CD14-positive monocyte (primary cell): ENCODE data around the gene TRIM69. TPM values are rescaled to one million over a fixed set of nuclear protein-coding genes. Genes with fewer than 3 reads are reported as not detected.

Experiments used
- DNase-seq, 3 donors: peaks; one replicate each; pipeline ENCODE4 v3.0.0-alpha.2; 2011 to 2022
- H2AFZ ChIP-seq: 2 replicates; pipeline ENCODE4 v1.6.0; 2012; ENCODE audit warnings: mild to moderate bottlenecking, low read depth, low read length, inconsistent platforms; ENCODE audit not compliant: insufficient read depth, poor library complexity, severe bottlenecking
- H3K27ac ChIP-seq, 2 donors: 1 replicate in 1 of 2; 2 replicates in 1 of 2; pipeline ENCODE4 v1.5.1; 2012 to 2013; ENCODE audit warnings: low read length in 2 of 2, control low read depth in 1 of 2, inconsistent platforms in 1 of 2, low read depth in 1 of 2, mild to moderate bottlenecking in 1 of 2
- H3K27me3 ChIP-seq, 2 donors: one replicate each; pipeline versions ENCODE4 v1.6.0 to v1.6.1; 2011 to 2013; ENCODE audit warnings: low read length in 2 of 2; ENCODE audit not compliant: control insufficient read depth in 2 of 2, insufficient read depth in 2 of 2
- H3K36me3 ChIP-seq, 2 donors: replicated peaks in 1 of 2; 1 replicate in 1 of 2; 2 replicates in 1 of 2; pipeline versions ENCODE4 v1.5.1 to v1.6.1; 2012 to 2013; ENCODE audit warnings: low read length in 2 of 2, control low read depth in 1 of 2, inconsistent platforms in 1 of 2, mild to moderate bottlenecking in 1 of 2; ENCODE audit not compliant: insufficient read depth in 2 of 2, control insufficient read depth in 1 of 2
- H3K4me1 ChIP-seq, 2 donors: 1 replicate in 1 of 2; 2 replicates in 1 of 2; pipeline versions ENCODE4 v1.5.1 to v1.6.1; 2012 to 2013; ENCODE audit warnings: low read length in 2 of 2, control low read depth in 1 of 2, inconsistent platforms in 1 of 2, mild to moderate bottlenecking in 1 of 2, moderate library complexity in 1 of 2; ENCODE audit not compliant: insufficient read depth in 2 of 2, control insufficient read depth in 1 of 2
- H3K4me2 ChIP-seq: replicated peaks from 2 replicates; pipeline ENCODE3; 2012; ENCODE audit warnings: low read length, moderate library complexity, mild to moderate bottlenecking; ENCODE audit not compliant: poor library complexity, severe bottlenecking; ENCODE audit errors: extremely low read depth
- H3K4me3 ChIP-seq, 3 experiments: fragments of 200-600 bp in 1 of 3; sonication (generic) in 1 of 3; replicated peaks in 1 of 3; 1 replicate in 2 of 3; 2 replicates in 1 of 3; pipeline ENCODE4 v1.5.1; 2011 to 2013; ENCODE audit warnings: low read length in 3 of 3, mild to moderate bottlenecking in 3 of 3, control low read depth in 2 of 3, low read depth in 2 of 3, inconsistent platforms in 1 of 3, moderate library complexity in 1 of 3
- H3K79me2 ChIP-seq: 2 replicates; pipeline ENCODE4 v1.6.0; 2012; ENCODE audit warnings: mild to moderate bottlenecking, control low read depth, inconsistent platforms, low read length, moderate library complexity; ENCODE audit not compliant: insufficient read depth
- H3K9ac ChIP-seq: 2 replicates; pipeline ENCODE4 v1.6.0; 2017; ENCODE audit warnings: low read length, mild to moderate bottlenecking; ENCODE audit not compliant: insufficient read depth, poor library complexity, severe bottlenecking
- H3K9me3 ChIP-seq, 2 donors: replicated peaks in 1 of 2; 1 replicate in 1 of 2; 2 replicates in 1 of 2; pipeline versions ENCODE4 v1.5.1 to v1.6.1; 2012 to 2013; ENCODE audit warnings: low read length in 2 of 2, control low read depth in 1 of 2; ENCODE audit not compliant: control insufficient read depth in 1 of 2, insufficient read depth in 1 of 2
- H4K20me1 ChIP-seq: 2 replicates; pipeline ENCODE4 v1.6.0; 2012; ENCODE audit warnings: mild to moderate bottlenecking, low read length, control low read depth, moderate library complexity; ENCODE audit not compliant: insufficient read depth
- H3K27ac Mint-ChIP-seq, 7 donors: one replicate each; pipeline ENCODE4 v1.8.0; 2020; ENCODE audit warnings: mild to moderate bottlenecking in 7 of 7, mixed read lengths in 7 of 7, moderate library complexity in 6 of 7, inconsistent platforms in 2 of 7
- H3K27me3 Mint-ChIP-seq, 3 donors: one replicate each; pipeline ENCODE4 v1.8.0; 2021 to 2022; ENCODE audit warnings: low read depth in 3 of 3, mild to moderate bottlenecking in 3 of 3, mixed read lengths in 3 of 3, moderate library complexity in 3 of 3, inconsistent platforms in 1 of 3
- H3K36me3 Mint-ChIP-seq, 2 donors: one replicate each; pipeline ENCODE4 v1.8.0; 2020; ENCODE audit warnings: mixed read lengths in 2 of 2, inconsistent platforms in 1 of 2, mild to moderate bottlenecking in 1 of 2
- H3K4me1 Mint-ChIP-seq: one replicate; pipeline ENCODE4 v1.8.0; 2020; ENCODE audit warnings: mild to moderate bottlenecking, mixed read lengths
- H3K4me3 Mint-ChIP-seq, 2 donors: one replicate each; pipeline ENCODE4 v1.8.0; 2020; ENCODE audit warnings: mild to moderate bottlenecking in 2 of 2, mixed read lengths in 2 of 2, moderate library complexity in 1 of 2
- H3K9me3 Mint-ChIP-seq, 7 donors: one replicate each; pipeline ENCODE4 v1.8.0; 2020 to 2022; ENCODE audit warnings: mixed read lengths in 7 of 7, mild to moderate bottlenecking in 6 of 7, moderate library complexity in 6 of 7, inconsistent platforms in 2 of 7
- WGBS: methylation state at CpG from one replicate; pipeline ENCODE4 v1.1.5; 2013; ENCODE audit warnings: missing lambda C conversion rate; ENCODE audit not compliant: insufficient coverage; 5-methylcytosine and 5-hydroxymethylcytosine counted together
- intact Hi-C, 2 donors: fragments of 100-400 bp; cut with micrococcal nuclease; formaldehyde crosslinking; loops; one replicate each; pipeline versions ENCODE4 v1.15.0 to v1.15.1; 2023
- polyA plus RNA-seq, 3 donors: library from polyadenylated mRNA; depleted of rRNA in 1 of 3; unstranded in 2 of 3; stranded (reverse) in 1 of 3; fragments of 300-500 nt in 2 of 3; fragments of >200 nt in 1 of 3; fragmentation: Illumina TruSeq in 2 of 3; gene quantifications; 1 replicate in 2 of 3; 2 replicates in 1 of 3; pipeline ENCODE4 v1.2.3, GENCODE V29; 2012 to 2021
- small RNA-seq: library from RNA; depleted of rRNA; stranded (forward); fragments of <200 nt; gene quantifications from one replicate; pipeline ENCODE3, GENCODE V24; 2012; ENCODE audit warnings: low read depth; ENCODE audit not compliant: insufficient read length
- TF ChIP-seq, protein P1 (sequence below): fragments of 200-600 bp; IDR thresholded peaks from one replicate; pipeline ENCODE4 v1.8.0; 2022; ENCODE audit warnings: antibody characterized with exemption, mild to moderate bottlenecking

TRIM69 gene
- polyA plus RNA-seq, 3 donors: 9.4 to 18.2 (median 15.8) TPM

DNA sequence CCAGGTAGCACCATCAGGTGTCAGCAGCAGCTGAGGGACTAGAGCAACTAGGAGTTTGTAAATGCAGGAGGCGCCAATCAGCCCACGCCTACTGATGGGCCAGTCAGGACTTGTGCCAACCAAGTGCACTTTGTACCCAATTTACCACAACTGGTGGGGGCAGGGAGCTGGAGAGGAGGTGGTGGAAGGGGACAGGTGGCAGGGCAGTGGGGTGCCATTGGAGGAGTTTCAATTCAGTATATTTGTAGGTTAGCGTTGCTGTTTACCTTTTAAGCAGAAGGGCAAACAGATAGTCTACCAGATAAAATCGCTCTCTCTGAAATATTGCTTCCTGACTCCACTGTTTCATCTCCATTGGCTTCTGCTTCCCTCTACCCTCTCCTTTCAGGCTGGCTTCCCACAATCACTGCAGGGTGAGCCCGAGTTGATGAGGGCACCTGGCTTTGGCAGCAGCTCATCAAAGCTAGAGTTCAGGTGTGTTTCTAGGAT is 75.7 kb downstream of the TRIM69 start:
- Histone ChIP-seq H3K4me3 (no peak overlapping the region), H4K20me1 (no peaks in the 10 kb centered on the region), H3K36me3 (no peaks in the 10 kb centered on the region), H3K27me3 (no peaks in the 10 kb centered on the region), H3K9ac (no peak overlapping the region), H3K4me2 (no peak overlapping the region), H3K9me3 (no peaks in the 10 kb centered on the region), H3K27ac (no peak overlapping the region), H2AFZ (no peak overlapping the region), H3K4me1 (peaks cover 4 to 10% of the 10 kb centered on the region in 2 donors), H3K79me2 (no peaks in the 10 kb centered on the region)
- DNase-seq: no peak
- H3K36me3 Mint-ChIP-seq: no peaks in the 10 kb centered on the region
- peaks cover 0 to 1% (median 0%) of the 10 kb centered on the region in 7 donors for H3K9me3 Mint-ChIP-seq
- H3K27me3 Mint-ChIP-seq: no peaks in the 10 kb centered on the region
- TF ChIP-seq, protein P1, sequence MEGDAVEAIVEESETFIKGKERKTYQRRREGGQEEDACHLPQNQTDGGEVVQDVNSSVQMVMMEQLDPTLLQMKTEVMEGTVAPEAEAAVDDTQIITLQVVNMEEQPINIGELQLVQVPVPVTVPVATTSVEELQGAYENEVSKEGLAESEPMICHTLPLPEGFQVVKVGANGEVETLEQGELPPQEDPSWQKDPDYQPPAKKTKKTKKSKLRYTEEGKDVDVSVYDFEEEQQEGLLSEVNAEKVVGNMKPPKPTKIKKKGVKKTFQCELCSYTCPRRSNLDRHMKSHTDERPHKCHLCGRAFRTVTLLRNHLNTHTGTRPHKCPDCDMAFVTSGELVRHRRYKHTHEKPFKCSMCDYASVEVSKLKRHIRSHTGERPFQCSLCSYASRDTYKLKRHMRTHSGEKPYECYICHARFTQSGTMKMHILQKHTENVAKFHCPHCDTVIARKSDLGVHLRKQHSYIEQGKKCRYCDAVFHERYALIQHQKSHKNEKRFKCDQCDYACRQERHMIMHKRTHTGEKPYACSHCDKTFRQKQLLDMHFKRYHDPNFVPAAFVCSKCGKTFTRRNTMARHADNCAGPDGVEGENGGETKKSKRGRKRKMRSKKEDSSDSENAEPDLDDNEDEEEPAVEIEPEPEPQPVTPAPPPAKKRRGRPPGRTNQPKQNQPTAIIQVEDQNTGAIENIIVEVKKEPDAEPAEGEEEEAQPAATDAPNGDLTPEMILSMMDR: no peak
- H3K27ac Mint-ChIP-seq: peak overlapping the region in 1 of 7 donors; percentile 30
- 100% methylated on average over 1 of the region's 5 CpGs for WGBS
- peaks cover 12% of the 10 kb centered on the region for H3K4me1 Mint-ChIP-seq
- no peak overlapping the region for H3K4me3 Mint-ChIP-seq
- intact Hi-C loops: no loop called here

DNA sequence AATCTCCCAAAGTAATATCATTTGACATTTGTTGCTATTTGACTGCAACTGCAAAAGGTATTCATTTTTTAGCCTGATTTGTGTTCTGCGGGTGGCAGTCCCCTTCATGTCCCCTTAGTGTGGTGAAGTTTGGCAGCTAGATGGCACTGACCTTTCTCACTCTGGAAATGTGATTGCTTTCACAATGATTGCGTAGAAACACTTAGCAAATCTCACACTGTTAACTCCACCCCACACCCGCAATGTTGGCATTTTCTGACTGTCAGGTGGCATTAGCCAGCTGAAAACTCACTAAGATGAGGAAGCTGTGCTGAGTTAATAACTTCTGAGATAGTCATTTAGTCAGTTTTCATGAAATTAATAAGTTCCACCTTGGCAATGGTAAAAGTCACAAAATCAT is 76.9 kb downstream of the TRIM69 start:
- peaks cover 4 to 10% of the 10 kb centered on the region in 2 donors for H3K4me1 ChIP-seq
- H3K9ac ChIP-seq: no peak overlapping the region
- Mint-ChIP-seq H3K4me3 (peak overlapping the region in 1 of 2 donors; percentile 12), H3K36me3 (no peaks in the 10 kb centered on the region), H3K27ac (peak overlapping the region in 2 of 7 donors; percentile 44 to 45), H3K9me3 (peaks cover 0 to 1% (median 0%) of the 10 kb centered on the region in 7 donors), H3K4me1 (peaks cover 12% of the 10 kb centered on the region), H3K27me3 (no peaks in the 10 kb centered on the region)
- H3K36me3 ChIP-seq: no peaks in the 10 kb centered on the region
- no peaks in the 10 kb centered on the region for H3K9me3 ChIP-seq
- no peak overlapping the region for H3K4me3 ChIP-seq
- H3K4me2 ChIP-seq: peak overlapping the region; percentile 24
- H2AFZ ChIP-seq: peak overlapping the region; percentile 28
- no peaks in the 10 kb centered on the region for H3K27me3 ChIP-seq
- intact Hi-C loops: no loop called here
- no CpG with 5 or more reads among the region's 3 CpGs for WGBS
- TF ChIP-seq, protein P1: no peak
- no peaks in the 10 kb centered on the region for H4K20me1 ChIP-seq
- DNase-seq: peak; percentile 7 to 25 (median 15)
- no peaks in the 10 kb centered on the region for H3K79me2 ChIP-seq
- H3K27ac ChIP-seq: no peak overlapping the region

Small RNA genes lying within 50 kb of the gene (small RNA-seq; reads per million reads assigned to genes)
- gene RF00019: not detected

Other genes with a start within 250 kb of the TRIM69 start
- 10 to 100 TPM in 2 of 3 donors, 1 to 10 TPM in 1; 9.7 to 20.1 (median 13.5) TPM for gene EIF3J, start 199.4 kb upstream of the TRIM69 start, polyA plus RNA-seq
- gene SPG11, start 72.9 kb upstream of the TRIM69 start, polyA plus RNA-seq: 100 to 1,000 TPM in 1 of 3 donors, 10 to 100 TPM in 2; 26.4 to 140 (median 50.4) TPM
- 10 to 100 TPM in 1 of 3 donors, 1 to 10 TPM in 2; 1.8 to 14.4 (median 1.9) TPM for gene PATL2, start 25.2 kb upstream of the TRIM69 start, polyA plus RNA-seq
- gene B2M, start 25.0 kb upstream of the TRIM69 start, polyA plus RNA-seq: over 10,000 TPM; 17,356 to 28,278 (median 28,259) TPM
- gene TERB2, start 220.2 kb downstream of the TRIM69 start, polyA plus RNA-seq: not detected